HepG2 (cell line): ENCODE results near the gene AGRN. TPM values are rescaled to one million over a fixed set of nuclear protein-coding genes. Genes with fewer than 3 reads are reported as not detected.

Experiments used
- ARID2 ChIP-seq: sonication (generic); formaldehyde crosslinking; IDR thresholded peaks from 2 replicates; pipeline ENCODE4 v1.8.1; 2022; ENCODE audit warnings: mild to moderate bottlenecking, missing genetic modification reagents, borderline replicate concordance
- GATAD1 ChIP-seq: IDR thresholded peaks from 2 replicates; pipeline ENCODE4 v1.6.1; 2016; ENCODE audit warnings: missing genetic modification reagents, missing compliant biosample characterization
- HNRNPH1 ChIP-seq: fragments of 200-400 bp; formaldehyde crosslinking; optimal IDR thresholded peaks from 2 replicates; pipeline ENCODE3; 2017; ENCODE audit warnings: mild to moderate bottlenecking, low read depth, low read length
- LCORL ChIP-seq, 2 experiments: fragments of 450-650 bp in 1 of 2; sonication (generic) in 1 of 2; formaldehyde crosslinking in 1 of 2; IDR thresholded peaks; 2 replicates each; pipeline versions ENCODE4 v1.5.0 to v1.6.1; 2017 to 2020; ENCODE audit warnings: antibody characterized with exemption in 1 of 2, missing genetic modification reagents in 1 of 2
- NFYB ChIP-seq: sonication (generic); formaldehyde crosslinking; IDR thresholded peaks from 2 replicates; pipeline ENCODE4 v1.4.0; 2020; ENCODE audit warnings: missing genetic modification reagents
- NR2F1 ChIP-seq, 2 experiments: fragments of 450-650 bp in 1 of 2; formaldehyde crosslinking in 1 of 2; IDR thresholded peaks; 2 replicates each; pipeline versions ENCODE4 v1.5.0 to v1.6.1; 2016 to 2020; ENCODE audit warnings: mild to moderate bottlenecking in 1 of 2, missing compliant biosample characterization in 1 of 2, missing genetic modification reagents in 1 of 2, moderate library complexity in 1 of 2
- RBM39 ChIP-seq: fragments of 200-400 bp; formaldehyde crosslinking; IDR thresholded peaks from one replicate; pipeline ENCODE4 v1.6.1; 2018; ENCODE audit warnings: antibody characterized with exemption, mild to moderate bottlenecking, low read depth, low read length; ENCODE audit not compliant: poor library complexity, severe bottlenecking
- RFX3 ChIP-seq: IDR thresholded peaks from 2 replicates; pipeline ENCODE4 v1.6.1; 2016; ENCODE audit warnings: missing biosample characterization, missing genetic modification reagents
- SMARCE1 ChIP-seq: fragments of 450-650 bp; IDR thresholded peaks from 2 replicates; pipeline ENCODE4 v1.6.1; 2017; ENCODE audit warnings: borderline replicate concordance
- TRIM24 ChIP-seq: sonication (generic); formaldehyde crosslinking; IDR thresholded peaks from 2 replicates; pipeline ENCODE4 v1.8.0; 2022; ENCODE audit warnings: mild to moderate bottlenecking, missing genetic modification reagents
- ZFP37 ChIP-seq: sonication (generic); formaldehyde crosslinking; IDR thresholded peaks from 2 replicates; pipeline ENCODE4 v1.4.0; 2020; ENCODE audit warnings: missing genetic modification reagents, borderline replicate concordance
- ZNF350 ChIP-seq: sonication (generic); formaldehyde crosslinking; IDR thresholded peaks from 2 replicates; pipeline ENCODE4 v1.4.0; 2020; ENCODE audit warnings: mild to moderate bottlenecking, low read depth, missing genetic modification reagents, borderline replicate concordance
- ZNF431 ChIP-seq: sonication (generic); formaldehyde crosslinking; IDR thresholded peaks from 2 replicates; pipeline ENCODE4 v1.9.0; 2022; ENCODE audit warnings: missing genetic modification reagents, low read depth, mild to moderate bottlenecking, borderline replicate concordance
- ZSCAN22 ChIP-seq: sonication (generic); formaldehyde crosslinking; IDR thresholded peaks from 2 replicates; pipeline ENCODE4 v1.4.0; 2020; ENCODE audit warnings: mild to moderate bottlenecking, missing genetic modification reagents
- polyA plus RNA-seq, 8 experiments: library from polyadenylated mRNA; depleted of rRNA in 3 of 8; stranded (reverse) in 7 of 8; unstranded in 1 of 8; fragments of >200 nt; fragmentation: Illumina TruSeq in 4 of 8; extraction: Trizol in 4 of 8; gene quantifications; 2 replicates each; pipeline versions ENCODE4 v1.2.1 to v1.2.3, GENCODE V29; 2011 to 2016; ENCODE audit warnings: low read depth in 4 of 8, missing spikeins in 1 of 8, mixed read lengths in 1 of 8; ENCODE audit not compliant: insufficient read depth in 1 of 8
- total RNA-seq, 5 experiments: library from RNA; depleted of rRNA; stranded (reverse); fragments of >200 nt; fragmentation: Illumina TruSeq; extraction: Trizol; gene quantifications; 2 replicates each; pipeline ENCODE4 v1.2.3, GENCODE V29; 2016; ENCODE audit warnings: low read depth in 1 of 5
- TF ChIP-seq, protein P1 (sequence below): sonication (generic); formaldehyde crosslinking; IDR thresholded peaks from 2 replicates; pipeline ENCODE4 v1.4.0; 2020; ENCODE audit warnings: mild to moderate bottlenecking, missing genetic modification reagents, borderline replicate concordance
- TF ChIP-seq, protein P2 (sequence below): IDR thresholded peaks from 2 replicates; pipeline ENCODE4 v1.6.1; 2016
- TF ChIP-seq, protein P3 (sequence below): sonication (generic); formaldehyde crosslinking; IDR thresholded peaks from 2 replicates; pipeline ENCODE4 v1.9.0; 2021; ENCODE audit warnings: missing genetic modification reagents, borderline replicate concordance
- TF ChIP-seq, protein P4 (sequence below): sonication (generic); formaldehyde crosslinking; IDR thresholded peaks from 2 replicates; pipeline ENCODE4 v1.5.0; 2020; ENCODE audit warnings: mild to moderate bottlenecking, missing genetic modification reagents
- TF ChIP-seq, protein P5 (sequence below): sonication (generic); formaldehyde crosslinking; IDR thresholded peaks from 2 replicates; pipeline ENCODE4 v1.4.0; 2020; ENCODE audit warnings: missing genetic modification reagents

AGRN gene
- total and polyA plus RNA-seq, 2 of the 13 experiments (the other 11 are each of a cell fraction or from before 2014, with no cell fraction given): 29.8 to 65.2 TPM

DNA sequence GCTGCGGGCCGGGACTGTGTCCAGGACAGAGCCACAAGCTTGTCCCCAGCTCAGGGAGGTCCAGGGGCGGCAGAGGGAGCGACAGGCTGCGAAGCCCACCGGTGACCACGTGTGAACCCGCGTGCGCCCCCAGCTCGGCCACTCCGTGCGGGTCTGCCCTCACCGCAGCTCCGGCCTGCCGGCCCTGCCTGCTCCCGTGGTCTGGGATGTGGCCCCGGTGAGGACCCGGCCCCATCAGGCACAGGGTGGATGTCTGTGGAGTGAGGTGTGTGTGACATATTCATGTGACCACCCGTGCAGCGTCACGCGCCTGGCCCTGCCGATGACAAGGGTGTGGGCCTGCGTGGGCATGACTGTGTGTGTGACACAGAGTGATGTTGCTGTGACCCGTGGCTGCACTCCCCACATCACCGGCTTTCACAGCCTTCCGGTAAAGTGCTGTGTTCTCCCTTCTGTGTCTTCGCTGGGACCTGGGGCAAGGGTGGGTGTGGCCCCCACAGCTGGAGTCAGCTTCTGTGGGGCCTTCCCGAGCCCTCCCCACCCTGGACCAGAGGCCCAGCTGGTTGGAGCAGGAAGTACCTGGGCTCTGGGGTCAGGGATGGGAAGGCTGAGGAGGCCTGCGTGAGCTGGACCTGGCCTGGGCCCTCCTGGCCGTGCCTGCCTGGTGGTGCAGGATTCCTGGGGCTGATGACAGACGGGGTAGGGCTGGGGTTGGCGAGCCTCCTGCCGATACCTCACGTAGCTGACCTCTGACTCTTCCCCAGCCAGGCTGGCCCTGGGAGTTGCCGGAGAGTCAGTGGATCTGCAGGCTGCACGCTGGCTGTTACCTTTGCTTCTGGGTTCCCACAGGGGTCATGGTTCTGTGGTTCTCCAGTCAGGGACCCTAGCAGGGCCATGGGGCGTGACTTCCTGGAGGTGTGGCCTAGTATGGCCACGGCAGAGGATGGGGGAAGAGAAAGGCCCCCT lies 50.1 kb downstream of the AGRN start (continued):
- TF ChIP-seq, protein P1, sequence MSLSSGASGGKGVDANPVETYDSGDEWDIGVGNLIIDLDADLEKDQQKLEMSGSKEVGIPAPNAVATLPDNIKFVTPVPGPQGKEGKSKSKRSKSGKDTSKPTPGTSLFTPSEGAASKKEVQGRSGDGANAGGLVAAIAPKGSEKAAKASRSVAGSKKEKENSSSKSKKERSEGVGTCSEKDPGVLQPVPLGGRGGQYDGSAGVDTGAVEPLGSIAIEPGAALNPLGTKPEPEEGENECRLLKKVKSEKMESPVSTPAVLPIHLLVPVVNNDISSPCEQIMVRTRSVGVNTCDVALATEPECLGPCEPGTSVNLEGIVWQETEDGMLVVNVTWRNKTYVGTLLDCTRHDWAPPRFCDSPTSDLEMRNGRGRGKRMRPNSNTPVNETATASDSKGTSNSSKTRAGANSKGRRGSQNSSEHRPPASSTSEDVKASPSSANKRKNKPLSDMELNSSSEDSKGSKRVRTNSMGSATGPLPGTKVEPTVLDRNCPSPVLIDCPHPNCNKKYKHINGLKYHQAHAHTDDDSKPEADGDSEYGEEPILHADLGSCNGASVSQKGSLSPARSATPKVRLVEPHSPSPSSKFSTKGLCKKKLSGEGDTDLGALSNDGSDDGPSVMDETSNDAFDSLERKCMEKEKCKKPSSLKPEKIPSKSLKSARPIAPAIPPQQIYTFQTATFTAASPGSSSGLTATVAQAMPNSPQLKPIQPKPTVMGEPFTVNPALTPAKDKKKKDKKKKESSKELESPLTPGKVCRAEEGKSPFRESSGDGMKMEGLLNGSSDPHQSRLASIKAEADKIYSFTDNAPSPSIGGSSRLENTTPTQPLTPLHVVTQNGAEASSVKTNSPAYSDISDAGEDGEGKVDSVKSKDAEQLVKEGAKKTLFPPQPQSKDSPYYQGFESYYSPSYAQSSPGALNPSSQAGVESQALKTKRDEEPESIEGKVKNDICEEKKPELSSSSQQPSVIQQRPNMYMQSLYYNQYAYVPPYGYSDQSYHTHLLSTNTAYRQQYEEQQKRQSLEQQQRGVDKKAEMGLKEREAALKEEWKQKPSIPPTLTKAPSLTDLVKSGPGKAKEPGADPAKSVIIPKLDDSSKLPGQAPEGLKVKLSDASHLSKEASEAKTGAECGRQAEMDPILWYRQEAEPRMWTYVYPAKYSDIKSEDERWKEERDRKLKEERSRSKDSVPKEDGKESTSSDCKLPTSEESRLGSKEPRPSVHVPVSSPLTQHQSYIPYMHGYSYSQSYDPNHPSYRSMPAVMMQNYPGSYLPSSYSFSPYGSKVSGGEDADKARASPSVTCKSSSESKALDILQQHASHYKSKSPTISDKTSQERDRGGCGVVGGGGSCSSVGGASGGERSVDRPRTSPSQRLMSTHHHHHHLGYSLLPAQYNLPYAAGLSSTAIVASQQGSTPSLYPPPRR (CRISPR knock-in tag): no peak
- TF ChIP-seq LCORL (IDR thresholded peaks at IDR 0.05) (no peak), LCORL (CRISPR knock-in tag; IDR thresholded peaks at IDR 0.05) (peak; percentile 76), NR2F1 (CRISPR knock-in tag; IDR thresholded peaks at IDR 0.05) (0 out of 4 replicates have a peak, but pooled peaks of 1 of the 2 experiments have one; percentile 41), ZFP37 (no peak), ZSCAN22 (CRISPR knock-in tag) (no peak), ARID2 (CRISPR knock-in tag) (no peak), NFYB (no peak), HNRNPH1 (no peak), ZNF431 (no peak), RBM39 (no peak), SMARCE1 (no peak), RFX3 (no peak), GATAD1 (CRISPR knock-in tag) (no peak), ZNF350 (no peak), TRIM24 (CRISPR knock-in tag) (no peak)
- TF ChIP-seq, protein P2, sequence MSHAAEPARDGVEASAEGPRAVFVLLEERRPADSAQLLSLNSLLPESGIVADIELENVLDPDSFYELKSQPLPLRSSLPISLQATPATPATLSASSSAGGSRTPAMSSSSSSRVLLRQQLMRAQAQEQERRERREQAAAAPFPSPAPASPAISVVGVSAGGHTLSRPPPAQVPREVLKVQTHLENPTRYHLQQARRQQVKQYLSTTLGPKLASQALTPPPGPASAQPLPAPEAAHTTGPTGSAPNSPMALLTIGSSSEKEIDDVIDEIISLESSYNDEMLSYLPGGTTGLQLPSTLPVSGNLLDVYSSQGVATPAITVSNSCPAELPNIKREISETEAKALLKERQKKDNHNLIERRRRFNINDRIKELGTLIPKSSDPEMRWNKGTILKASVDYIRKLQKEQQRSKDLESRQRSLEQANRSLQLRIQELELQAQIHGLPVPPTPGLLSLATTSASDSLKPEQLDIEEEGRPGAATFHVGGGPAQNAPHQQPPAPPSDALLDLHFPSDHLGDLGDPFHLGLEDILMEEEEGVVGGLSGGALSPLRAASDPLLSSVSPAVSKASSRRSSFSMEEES (CRISPR knock-in tag): no peak
- TF ChIP-seq, protein P3, sequence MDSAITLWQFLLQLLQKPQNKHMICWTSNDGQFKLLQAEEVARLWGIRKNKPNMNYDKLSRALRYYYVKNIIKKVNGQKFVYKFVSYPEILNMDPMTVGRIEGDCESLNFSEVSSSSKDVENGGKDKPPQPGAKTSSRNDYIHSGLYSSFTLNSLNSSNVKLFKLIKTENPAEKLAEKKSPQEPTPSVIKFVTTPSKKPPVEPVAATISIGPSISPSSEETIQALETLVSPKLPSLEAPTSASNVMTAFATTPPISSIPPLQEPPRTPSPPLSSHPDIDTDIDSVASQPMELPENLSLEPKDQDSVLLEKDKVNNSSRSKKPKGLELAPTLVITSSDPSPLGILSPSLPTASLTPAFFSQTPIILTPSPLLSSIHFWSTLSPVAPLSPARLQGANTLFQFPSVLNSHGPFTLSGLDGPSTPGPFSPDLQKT (CRISPR knock-in tag): no peak
- TF ChIP-seq, protein P4, sequence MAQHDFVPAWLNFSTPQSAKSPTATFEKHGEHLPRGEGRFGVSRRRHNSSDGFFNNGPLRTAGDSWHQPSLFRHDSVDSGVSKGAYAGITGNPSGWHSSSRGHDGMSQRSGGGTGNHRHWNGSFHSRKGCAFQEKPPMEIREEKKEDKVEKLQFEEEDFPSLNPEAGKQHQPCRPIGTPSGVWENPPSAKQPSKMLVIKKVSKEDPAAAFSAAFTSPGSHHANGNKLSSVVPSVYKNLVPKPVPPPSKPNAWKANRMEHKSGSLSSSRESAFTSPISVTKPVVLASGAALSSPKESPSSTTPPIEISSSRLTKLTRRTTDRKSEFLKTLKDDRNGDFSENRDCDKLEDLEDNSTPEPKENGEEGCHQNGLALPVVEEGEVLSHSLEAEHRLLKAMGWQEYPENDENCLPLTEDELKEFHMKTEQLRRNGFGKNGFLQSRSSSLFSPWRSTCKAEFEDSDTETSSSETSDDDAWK (CRISPR knock-in tag): no peak
- TF ChIP-seq, protein P5, sequence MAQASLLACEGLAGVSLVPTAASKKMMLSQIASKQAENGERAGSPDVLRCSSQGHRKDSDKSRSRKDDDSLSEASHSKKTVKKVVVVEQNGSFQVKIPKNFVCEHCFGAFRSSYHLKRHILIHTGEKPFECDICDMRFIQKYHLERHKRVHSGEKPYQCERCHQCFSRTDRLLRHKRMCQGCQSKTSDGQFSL (CRISPR knock-in tag): no peak
